GM21737 (cell line): Measurements from ENCODE around the gene ACOXL.
"Not testable (repeated sequence)": the region's sequence is repeated elsewhere in the genome, so short reads cannot be mapped to it uniquely, and the experiment has no call there.

Experiments used
- ATAC-seq: cut with Tn5 transposase; IDR thresholded peaks from one replicate; pipeline ENCODE4 v1.9.1; 2021; ENCODE audit warnings: mild to moderate bottlenecking, moderate library complexity; ENCODE audit not compliant: unreplicated experiment

ACOXL gene

GRCh38 chr2:111031546-111032478 is 299.4 kb downstream of the ACOXL start:
- no peak for ATAC-seq

GRCh38 chr2:111032721-111033429 is 300.5 kb downstream of the ACOXL start:
- ATAC-seq = no peak

- ATAC-seq = no peak
Observed at GRCh38 chr2:111034146-111034545, 301.8 kb downstream of the ACOXL start.

GRCh38 chr2:111034606-111035005 is 302.2 kb downstream of the ACOXL start:
- ATAC-seq = no peak

- ATAC-seq = no peak
Observed at GRCh38 chr2:111035830-111036441, 303.6 kb downstream of the ACOXL start.

- ATAC-seq = no peak
Observed at GRCh38 chr2:111037128-111037527, 304.8 kb downstream of the ACOXL start.

GRCh38 chr2:111039628-111040383 is 307.4 kb downstream of the ACOXL start:
- no peak for ATAC-seq

GRCh38 chr2:111041398-111042202 is 309.2 kb downstream of the ACOXL start:
- ATAC-seq = no peak

GRCh38 chr2:111042261-111042660 is 309.9 kb downstream of the ACOXL start:
- no peak for ATAC-seq

GRCh38 chr2:111042772-111043771 is 310.7 kb downstream of the ACOXL start:
- ATAC-seq = peak; percentile 50

GRCh38 chr2:111044066-111044465 is 311.7 kb downstream of the ACOXL start:
- no peak for ATAC-seq

GRCh38 chr2:111045236-111045635 is 312.9 kb downstream of the ACOXL start:
- ATAC-seq = not testable (repeated sequence)

GRCh38 chr2:111045771-111046444 is 313.5 kb downstream of the ACOXL start:
- no peak for ATAC-seq

GRCh38 chr2:111046670-111047069 is 314.3 kb downstream of the ACOXL start:
- ATAC-seq = no peak

- no peak for ATAC-seq
Observed at GRCh38 chr2:111048856-111049768, 316.7 kb downstream of the ACOXL start.

- peak; percentile 52 for ATAC-seq
Observed at GRCh38 chr2:111049792-111050640, 317.6 kb downstream of the ACOXL start.
